Neural progenitor cell (in vitro differentiated cells): Measurements from ENCODE around the gene STUB1. TPM values are rescaled to one million over a fixed set of nuclear protein-coding genes. Genes with fewer than 3 reads are reported as not detected.

Experiments used
- DNase-seq: peaks from one replicate; pipeline ENCODE4 v3.0.0-alpha.2; 2016; ENCODE audit warnings: low spot score
- H2AFZ ChIP-seq: fragments of 200-600 bp; sonication (generic); replicated peaks from 2 replicates; pipeline ENCODE4 v1.6.1; 2016; ENCODE audit warnings: antibody characterized with exemption
- H3F3A ChIP-seq: fragments of 200-600 bp; sonication (generic); 2 replicates; pipeline ENCODE4 v1.6.1; 2016; ENCODE audit warnings: antibody characterized with exemption, low read depth
- H3K27ac ChIP-seq: fragments of 200-600 bp; sonication (generic); 2 replicates; pipeline ENCODE4 v1.5.1; 2016; ENCODE audit warnings: mild to moderate bottlenecking
- H3K27me3 ChIP-seq: fragments of 200-600 bp; sonication (generic); 2 replicates; pipeline ENCODE4 v1.6.1; 2016; ENCODE audit warnings: mild to moderate bottlenecking, moderate library complexity
- H3K36me3 ChIP-seq: fragments of 200-600 bp; sonication (generic); 2 replicates; pipeline ENCODE4 v1.5.1; 2016
- H3K4me1 ChIP-seq: fragments of 200-600 bp; sonication (generic); 2 replicates; pipeline ENCODE4 v1.6.1; 2016; ENCODE audit warnings: mixed run types
- H3K4me2 ChIP-seq: fragments of 200-600 bp; sonication (generic); 2 replicates; pipeline ENCODE4 v1.6.1; 2016
- H3K4me3 ChIP-seq: fragments of 200-600 bp; sonication (generic); 2 replicates; pipeline ENCODE4 v1.5.1; 2016
- H3K79me2 ChIP-seq: fragments of 200-600 bp; sonication (generic); 2 replicates; pipeline ENCODE4 v1.6.1; 2016; ENCODE audit warnings: low read depth
- H3K9ac ChIP-seq: fragments of 200-600 bp; sonication (generic); 2 replicates; pipeline ENCODE4 v1.6.1; 2016
- H3K9me3 ChIP-seq: fragments of 200-600 bp; sonication (generic); 2 replicates; pipeline ENCODE4 v1.5.1; 2016; ENCODE audit warnings: low read depth
- H4K20me1 ChIP-seq: fragments of 200-600 bp; sonication (generic); 2 replicates; pipeline ENCODE4 v1.6.1; 2016; ENCODE audit warnings: low read depth
- H3K27ac Mint-ChIP-seq: 3 replicates; pipeline ENCODE4 v1.8.0; 2021; ENCODE audit warnings: mixed read lengths
- H3K27me3 Mint-ChIP-seq: 2 replicates; pipeline ENCODE4 v1.8.0; 2022; ENCODE audit warnings: low read depth, mild to moderate bottlenecking, inconsistent platforms, moderate library complexity, mixed read lengths; ENCODE audit not compliant: insufficient read depth
- H3K36me3 Mint-ChIP-seq: 3 replicates; pipeline ENCODE4 v1.8.0; 2021; ENCODE audit warnings: mixed read lengths
- H3K4me1 Mint-ChIP-seq: 3 replicates; pipeline ENCODE4 v1.8.0; 2021; ENCODE audit warnings: mixed read lengths
- H3K4me3 Mint-ChIP-seq: 3 replicates; pipeline ENCODE4 v1.8.0; 2021; ENCODE audit warnings: mild to moderate bottlenecking, moderate library complexity, mixed read lengths
- H3K9me3 Mint-ChIP-seq: 3 replicates; pipeline ENCODE4 v1.8.0; 2020; ENCODE audit warnings: mixed read lengths
- EZH2 ChIP-seq: fragments of 200-600 bp; sonication (generic); IDR thresholded peaks from 2 replicates; pipeline ENCODE4 v1.6.1; 2017; ENCODE audit warnings: antibody characterized with exemption, mild to moderate bottlenecking, moderate library complexity
- EZH2phosphoT487 ChIP-seq: fragments of 200-600 bp; sonication (generic); IDR thresholded peaks from 2 replicates; pipeline ENCODE4 v1.6.1; 2017; ENCODE audit warnings: antibody characterized with exemption
- total RNA-seq: library from RNA; depleted of rRNA; stranded (reverse); fragments of >200 nt; gene quantifications from 2 replicates; pipeline ENCODE4 v1.2.3, GENCODE V29; 2015; ENCODE audit warnings: low replicate concordance
- TF ChIP-seq, protein P1 (sequence below): fragments of 200-600 bp; sonication (generic); IDR thresholded peaks from 2 replicates; pipeline ENCODE4 v1.5.1; 2017; ENCODE audit warnings: antibody characterized with exemption, mild to moderate bottlenecking

STUB1 gene
- total RNA-seq, 1 donor from 2014 or later: 27.0 TPM

DNA sequence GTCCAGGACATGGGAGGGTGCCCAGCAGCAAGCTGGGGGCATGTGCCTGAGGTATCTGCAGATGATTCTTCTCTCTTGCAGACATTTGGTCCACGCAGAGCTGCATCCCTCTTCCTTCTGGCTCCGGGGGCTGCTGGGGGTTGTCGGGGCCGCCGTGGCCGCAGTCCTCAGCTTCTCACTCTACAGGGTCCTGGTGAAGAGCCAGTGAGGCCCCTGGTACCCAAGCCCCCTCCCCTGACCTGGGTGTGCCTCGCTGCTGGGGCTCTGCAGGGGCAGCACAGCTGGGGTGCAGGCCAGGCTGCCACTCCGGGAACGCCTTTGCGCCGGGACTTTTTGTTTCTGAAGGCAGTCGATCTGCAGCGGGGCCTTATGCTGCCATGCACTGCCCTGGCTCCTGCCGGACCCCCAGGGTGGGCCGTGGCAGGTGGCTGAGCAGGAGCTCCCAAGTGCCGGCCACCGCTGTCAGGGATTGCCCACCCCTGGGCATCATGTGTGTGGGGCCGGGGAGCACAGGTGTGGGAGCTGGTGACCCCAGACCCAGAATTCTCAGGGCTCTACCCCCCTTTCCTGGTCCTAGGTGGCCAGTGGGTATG is 6.7 kb upstream of the STUB1 start:
- Histone ChIP-seq H4K20me1 (peaks cover 38% of the 10 kb centered on the region), H3K4me2 (no peak overlapping the region), H3K27ac (no peak overlapping the region), H3K4me3 (no peak overlapping the region), H3K79me2 (peaks cover 10% of the 10 kb centered on the region), H3K36me3 (no peaks in the 10 kb centered on the region), H2AFZ (no peak overlapping the region), H3K9ac (no peak overlapping the region), H3K9me3 (no peaks in the 10 kb centered on the region), H3F3A (peaks cover 26% of the 10 kb centered on the region), H3K4me1 (peaks cover 12% of the 10 kb centered on the region), H3K27me3 (peaks cover 17% of the 10 kb centered on the region)
- no peaks in the 10 kb centered on the region for H3K9me3 Mint-ChIP-seq
- no peak overlapping the region for H3K4me3 Mint-ChIP-seq
- H3K4me1 Mint-ChIP-seq: no peaks in the 10 kb centered on the region
- peaks cover 5% of the 10 kb centered on the region for H3K27me3 Mint-ChIP-seq
- no peak for TF ChIP-seq EZH2phosphoT487
- no peak for TF ChIP-seq EZH2
- TF ChIP-seq, protein P1, sequence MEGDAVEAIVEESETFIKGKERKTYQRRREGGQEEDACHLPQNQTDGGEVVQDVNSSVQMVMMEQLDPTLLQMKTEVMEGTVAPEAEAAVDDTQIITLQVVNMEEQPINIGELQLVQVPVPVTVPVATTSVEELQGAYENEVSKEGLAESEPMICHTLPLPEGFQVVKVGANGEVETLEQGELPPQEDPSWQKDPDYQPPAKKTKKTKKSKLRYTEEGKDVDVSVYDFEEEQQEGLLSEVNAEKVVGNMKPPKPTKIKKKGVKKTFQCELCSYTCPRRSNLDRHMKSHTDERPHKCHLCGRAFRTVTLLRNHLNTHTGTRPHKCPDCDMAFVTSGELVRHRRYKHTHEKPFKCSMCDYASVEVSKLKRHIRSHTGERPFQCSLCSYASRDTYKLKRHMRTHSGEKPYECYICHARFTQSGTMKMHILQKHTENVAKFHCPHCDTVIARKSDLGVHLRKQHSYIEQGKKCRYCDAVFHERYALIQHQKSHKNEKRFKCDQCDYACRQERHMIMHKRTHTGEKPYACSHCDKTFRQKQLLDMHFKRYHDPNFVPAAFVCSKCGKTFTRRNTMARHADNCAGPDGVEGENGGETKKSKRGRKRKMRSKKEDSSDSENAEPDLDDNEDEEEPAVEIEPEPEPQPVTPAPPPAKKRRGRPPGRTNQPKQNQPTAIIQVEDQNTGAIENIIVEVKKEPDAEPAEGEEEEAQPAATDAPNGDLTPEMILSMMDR: no peak
- DNase-seq: no peak
- no peak overlapping the region for H3K27ac Mint-ChIP-seq
- no peaks in the 10 kb centered on the region for H3K36me3 Mint-ChIP-seq

GRCh38 chr16:674214-674881 is 5.9 kb upstream of the STUB1 start:
- H3K27ac ChIP-seq: no peak overlapping the region

GRCh38 chr16:674968-675883 is 5.0 kb upstream of the STUB1 start, which contains the start of gene RHBDL1:
TSS of gene RHBDL1 (plus strand) at chr16:675671. CDS start at chr16:675791, 120 bp downstream.
- Mint-ChIP-seq H3K27ac (no peak within 1 kb of the TSS), H3K36me3 (no peaks in the 10 kb centered on the region), H3K9me3 (no peaks in the 10 kb centered on the region), H3K27me3 (peaks cover 2% of the 10 kb centered on the region), H3K4me3 (peak within 1 kb of the TSS; percentile 74), H3K4me1 (peaks cover 3% of the 10 kb centered on the region)
- H3K9ac ChIP-seq: no peak within 1 kb of the TSS
- peaks cover 17% of the 10 kb centered on the region for H3K27me3 ChIP-seq
- no peaks in the 10 kb centered on the region for H3K36me3 ChIP-seq
- no peaks in the 10 kb centered on the region for H3K9me3 ChIP-seq
- TF ChIP-seq, protein P1: no peak
- TF ChIP-seq EZH2: no peak
- TF ChIP-seq EZH2phosphoT487: no peak
- no peak within 1 kb of the TSS for H2AFZ ChIP-seq
- DNase-seq: peak; percentile 61
- peaks cover 39% of the 10 kb centered on the region for H3F3A ChIP-seq
- H3K4me3 ChIP-seq: peak within 1 kb of the TSS; percentile 50
- H4K20me1 ChIP-seq: peaks cover 22% of the 10 kb centered on the region
- no peaks in the 10 kb centered on the region for H3K79me2 ChIP-seq
- peak within 1 kb of the TSS; percentile 81 for H3K4me2 ChIP-seq
- H3K27ac ChIP-seq: no peak within 1 kb of the TSS
- H3K4me1 ChIP-seq: peaks cover 7% of the 10 kb centered on the region

More at GRCh38 chr16:674214-674881, 5.9 kb upstream of the STUB1 start:
- no peaks in the 10 kb centered on the region for H3K9me3 Mint-ChIP-seq
- no peaks in the 10 kb centered on the region for H3K9me3 ChIP-seq
- H3K27me3 ChIP-seq: peaks cover 17% of the 10 kb centered on the region
- peaks cover 34% of the 10 kb centered on the region for H3F3A ChIP-seq
- H3K4me2 ChIP-seq: peak overlapping the region; percentile 81
- H3K27ac Mint-ChIP-seq: no peak overlapping the region
- TF ChIP-seq, protein P1: no peak
- no peak for TF ChIP-seq EZH2
- TF ChIP-seq EZH2phosphoT487: no peak
- no peak overlapping the region for H2AFZ ChIP-seq
- peaks cover 3% of the 10 kb centered on the region for H3K4me1 Mint-ChIP-seq
- H3K36me3 ChIP-seq: no peaks in the 10 kb centered on the region
- H3K27me3 Mint-ChIP-seq: peaks cover 2% of the 10 kb centered on the region
- no peak overlapping the region for H3K9ac ChIP-seq
- no peak overlapping the region for H3K4me3 Mint-ChIP-seq
- H3K36me3 Mint-ChIP-seq: no peaks in the 10 kb centered on the region
- peaks cover 7% of the 10 kb centered on the region for H3K4me1 ChIP-seq
- H3K79me2 ChIP-seq: peaks cover 1% of the 10 kb centered on the region
- H4K20me1 ChIP-seq: peaks cover 30% of the 10 kb centered on the region
- H3K4me3 ChIP-seq: no peak overlapping the region
- DNase-seq: no peak
